ENCODE results near the gene SEMA4C.

DNA sequence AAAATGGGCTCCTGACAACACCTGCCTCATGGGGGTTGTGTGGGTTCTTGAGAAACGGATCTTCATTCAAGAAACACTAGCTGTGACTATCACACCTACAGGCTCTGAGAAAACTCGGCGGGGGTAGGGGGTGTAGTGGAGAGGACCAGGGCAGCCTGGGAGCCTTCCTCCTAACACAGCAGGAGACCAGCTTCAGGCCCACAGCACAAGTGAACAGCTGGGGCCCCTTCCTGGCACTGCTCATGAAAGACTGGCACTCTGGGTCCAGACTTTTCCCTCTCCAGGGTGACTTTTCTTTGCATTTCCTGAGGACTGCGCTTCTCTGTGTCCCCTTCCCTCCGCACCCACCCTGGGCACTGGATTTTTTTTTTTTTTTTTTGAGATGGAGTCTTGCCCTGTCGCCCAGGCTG lies 7.2 kb upstream of the SEMA4C start:
- TF ChIP-seq POLR2A (IDR thresholded peaks at IDR 0.05; ENCODE audit: low read length) (no peak), GATA1 (IDR thresholded peaks at IDR 0.05; ENCODE audit: low read depth, low read length) (no peak)
